SK-N-SH treated with all-trans-retinoic acid at 6 μM for 48 hours (cell line): ENCODE data around the gene GUCY1B1.

Experiments used
- ARNTL ChIP-seq: fragments of 450-650 bp; formaldehyde crosslinking; IDR thresholded peaks from 2 replicates; pipeline ENCODE4 v1.5.0; 2020; ENCODE audit warnings: low read depth, mild to moderate bottlenecking, moderate library complexity, borderline replicate concordance
- BACH2 ChIP-seq: fragments of 250-450 bp; sonication (Bioruptor Pico); IDR thresholded peaks from 2 replicates; pipeline ENCODE4 v1.9.0; 2021; ENCODE audit warnings: mild to moderate bottlenecking, borderline replicate concordance
- ISL1 ChIP-seq: fragments of 250-450 bp; sonication (Bioruptor Pico); IDR thresholded peaks from 2 replicates; pipeline ENCODE4 v2.1.2; 2022; ENCODE audit warnings: mild to moderate bottlenecking, moderate library complexity
- OSR1 ChIP-seq: fragments of 250-450 bp; sonication (Bioruptor Pico); IDR thresholded peaks from 2 replicates; pipeline ENCODE4 v1.8.0; 2022; ENCODE audit warnings: moderate library complexity, mild to moderate bottlenecking, inconsistent platforms
- RARB ChIP-seq: fragments of 250-450 bp; sonication (Bioruptor Pico); IDR thresholded peaks from 2 replicates; pipeline ENCODE4 v1.8.0; 2021; ENCODE audit warnings: mild to moderate bottlenecking, moderate library complexity
- ZNF565 ChIP-seq: fragments of 450-650 bp; formaldehyde crosslinking; conservative IDR thresholded peaks from 2 replicates; pipeline ENCODE4 v1.5.0; 2020; ENCODE audit warnings: low read depth, mild to moderate bottlenecking, moderate library complexity
- TF ChIP-seq, protein P1 (sequence below): fragments of 250-450 bp; sonication (Bioruptor Pico); IDR thresholded peaks from 2 replicates; pipeline ENCODE4 v1.8.0; 2020; ENCODE audit warnings: mild to moderate bottlenecking, moderate library complexity, borderline replicate concordance
- TF ChIP-seq, protein P2 (sequence below): fragments of 250-450 bp; sonication (Bioruptor Pico); IDR thresholded peaks from 2 replicates; pipeline ENCODE4 v1.5.0; 2020; ENCODE audit warnings: mild to moderate bottlenecking, moderate library complexity
- TF ChIP-seq, protein P3 (sequence below): fragments of 250-450 bp; sonication (Bioruptor Pico); IDR thresholded peaks from 2 replicates; pipeline ENCODE4 v1.5.1; 2021; ENCODE audit warnings: mild to moderate bottlenecking, moderate library complexity

DNA sequence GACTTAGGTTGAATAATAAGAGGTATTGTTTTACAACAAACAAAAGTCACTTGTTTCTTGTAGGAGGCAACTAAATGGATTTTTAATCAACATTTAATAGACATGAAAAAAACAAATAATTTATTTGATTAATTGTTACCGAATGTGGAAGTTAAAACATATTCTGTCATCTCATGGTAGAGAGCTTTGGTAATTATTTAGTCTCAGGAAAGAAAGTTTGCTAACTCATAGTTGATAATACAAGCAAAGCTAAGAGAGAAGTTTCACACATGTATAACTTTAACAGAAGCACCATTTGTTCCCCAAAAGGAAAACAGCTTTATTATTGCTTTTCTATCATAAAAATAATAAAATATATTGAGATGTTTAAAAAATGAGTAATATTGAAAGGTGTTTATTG lies 47.3 kb upstream of the GUCY1B1 start:
- no peak for TF ChIP-seq ARNTL
- TF ChIP-seq ISL1 (CRISPR knock-in tag): no peak
- TF ChIP-seq OSR1 (CRISPR knock-in tag): no peak
- TF ChIP-seq, protein P1, sequence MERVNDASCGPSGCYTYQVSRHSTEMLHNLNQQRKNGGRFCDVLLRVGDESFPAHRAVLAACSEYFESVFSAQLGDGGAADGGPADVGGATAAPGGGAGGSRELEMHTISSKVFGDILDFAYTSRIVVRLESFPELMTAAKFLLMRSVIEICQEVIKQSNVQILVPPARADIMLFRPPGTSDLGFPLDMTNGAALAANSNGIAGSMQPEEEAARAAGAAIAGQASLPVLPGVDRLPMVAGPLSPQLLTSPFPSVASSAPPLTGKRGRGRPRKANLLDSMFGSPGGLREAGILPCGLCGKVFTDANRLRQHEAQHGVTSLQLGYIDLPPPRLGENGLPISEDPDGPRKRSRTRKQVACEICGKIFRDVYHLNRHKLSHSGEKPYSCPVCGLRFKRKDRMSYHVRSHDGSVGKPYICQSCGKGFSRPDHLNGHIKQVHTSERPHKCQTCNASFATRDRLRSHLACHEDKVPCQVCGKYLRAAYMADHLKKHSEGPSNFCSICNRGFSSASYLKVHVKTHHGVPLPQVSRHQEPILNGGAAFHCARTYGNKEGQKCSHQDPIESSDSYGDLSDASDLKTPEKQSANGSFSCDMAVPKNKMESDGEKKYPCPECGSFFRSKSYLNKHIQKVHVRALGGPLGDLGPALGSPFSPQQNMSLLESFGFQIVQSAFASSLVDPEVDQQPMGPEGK (CRISPR knock-in tag): no peak
- TF ChIP-seq BACH2 (CRISPR knock-in tag): no peak
- TF ChIP-seq RARB (CRISPR knock-in tag): no peak
- no peak for TF ChIP-seq ZNF565 (CRISPR knock-in tag)
- TF ChIP-seq, protein P2, sequence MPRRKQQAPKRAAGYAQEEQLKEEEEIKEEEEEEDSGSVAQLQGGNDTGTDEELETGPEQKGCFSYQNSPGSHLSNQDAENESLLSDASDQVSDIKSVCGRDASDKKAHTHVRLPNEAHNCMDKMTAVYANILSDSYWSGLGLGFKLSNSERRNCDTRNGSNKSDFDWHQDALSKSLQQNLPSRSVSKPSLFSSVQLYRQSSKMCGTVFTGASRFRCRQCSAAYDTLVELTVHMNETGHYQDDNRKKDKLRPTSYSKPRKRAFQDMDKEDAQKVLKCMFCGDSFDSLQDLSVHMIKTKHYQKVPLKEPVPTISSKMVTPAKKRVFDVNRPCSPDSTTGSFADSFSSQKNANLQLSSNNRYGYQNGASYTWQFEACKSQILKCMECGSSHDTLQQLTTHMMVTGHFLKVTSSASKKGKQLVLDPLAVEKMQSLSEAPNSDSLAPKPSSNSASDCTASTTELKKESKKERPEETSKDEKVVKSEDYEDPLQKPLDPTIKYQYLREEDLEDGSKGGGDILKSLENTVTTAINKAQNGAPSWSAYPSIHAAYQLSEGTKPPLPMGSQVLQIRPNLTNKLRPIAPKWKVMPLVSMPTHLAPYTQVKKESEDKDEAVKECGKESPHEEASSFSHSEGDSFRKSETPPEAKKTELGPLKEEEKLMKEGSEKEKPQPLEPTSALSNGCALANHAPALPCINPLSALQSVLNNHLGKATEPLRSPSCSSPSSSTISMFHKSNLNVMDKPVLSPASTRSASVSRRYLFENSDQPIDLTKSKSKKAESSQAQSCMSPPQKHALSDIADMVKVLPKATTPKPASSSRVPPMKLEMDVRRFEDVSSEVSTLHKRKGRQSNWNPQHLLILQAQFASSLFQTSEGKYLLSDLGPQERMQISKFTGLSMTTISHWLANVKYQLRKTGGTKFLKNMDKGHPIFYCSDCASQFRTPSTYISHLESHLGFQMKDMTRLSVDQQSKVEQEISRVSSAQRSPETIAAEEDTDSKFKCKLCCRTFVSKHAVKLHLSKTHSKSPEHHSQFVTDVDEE (CRISPR knock-in tag): no peak
- TF ChIP-seq, protein P3, sequence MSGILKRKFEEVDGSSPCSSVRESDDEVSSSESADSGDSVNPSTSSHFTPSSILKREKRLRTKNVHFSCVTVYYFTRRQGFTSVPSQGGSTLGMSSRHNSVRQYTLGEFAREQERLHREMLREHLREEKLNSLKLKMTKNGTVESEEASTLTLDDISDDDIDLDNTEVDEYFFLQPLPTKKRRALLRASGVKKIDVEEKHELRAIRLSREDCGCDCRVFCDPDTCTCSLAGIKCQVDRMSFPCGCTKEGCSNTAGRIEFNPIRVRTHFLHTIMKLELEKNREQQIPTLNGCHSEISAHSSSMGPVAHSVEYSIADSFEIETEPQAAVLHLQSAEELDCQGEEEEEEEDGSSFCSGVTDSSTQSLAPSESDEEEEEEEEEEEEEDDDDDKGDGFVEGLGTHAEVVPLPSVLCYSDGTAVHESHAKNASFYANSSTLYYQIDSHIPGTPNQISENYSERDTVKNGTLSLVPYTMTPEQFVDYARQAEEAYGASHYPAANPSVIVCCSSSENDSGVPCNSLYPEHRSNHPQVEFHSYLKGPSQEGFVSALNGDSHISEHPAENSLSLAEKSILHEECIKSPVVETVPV (CRISPR knock-in tag): no peak
